H1 (cell line): ENCODE results near the gene IFT20.

Experiments
- CEBPB ChIP-seq: IDR thresholded peaks from 2 replicates; pipeline ENCODE4 v1.6.1; 2012; ENCODE audit warnings: low read depth, low read length
- CTCF ChIP-seq, 3 experiments: IDR thresholded peaks; 1 replicate in 2 of 3; 2 replicates in 1 of 3; pipeline versions ENCODE4 v1.5.1 to v1.6.1; 2011; ENCODE audit warnings: low read length in 3 of 3, mild to moderate bottlenecking in 3 of 3, inconsistent platforms in 2 of 3, low read depth in 1 of 3, moderate library complexity in 1 of 3; ENCODE audit not compliant: insufficient read depth in 1 of 3; ENCODE audit errors: control extremely low read depth in 1 of 3
- EZH2 ChIP-seq: fragments of 200-600 bp; sonication (generic); IDR thresholded peaks from 2 replicates; pipeline ENCODE4 v1.7.1; 2012; ENCODE audit warnings: low read depth, mild to moderate bottlenecking, moderate library complexity, low read length, inconsistent platforms; ENCODE audit not compliant: severe bottlenecking
- JUN ChIP-seq: IDR thresholded peaks from 2 replicates; pipeline ENCODE4 v1.6.1; 2011; ENCODE audit warnings: low read depth, mild to moderate bottlenecking, improper control_type of control experiment, low read length
- MAX ChIP-seq: IDR thresholded peaks from 2 replicates; pipeline ENCODE4 v1.6.1; 2012; ENCODE audit warnings: inconsistent platforms
- POLR2A ChIP-seq, 2 experiments: IDR thresholded peaks; 1 replicate in 1 of 2; 2 replicates in 1 of 2; pipeline ENCODE4 v1.6.1; 2011; ENCODE audit warnings: low read depth in 2 of 2, low read length in 2 of 2, mild to moderate bottlenecking in 2 of 2; ENCODE audit errors: control extremely low read depth in 1 of 2
- RAD21 ChIP-seq, 2 experiments: IDR thresholded peaks in 1 of 2; conservative IDR thresholded peaks in 1 of 2; 2 replicates each; pipeline ENCODE4 v1.6.1; 2011; ENCODE audit warnings: low read depth in 2 of 2, low read length in 2 of 2, improper control_type of control experiment in 1 of 2, inconsistent platforms in 1 of 2, mild to moderate bottlenecking in 1 of 2, moderate library complexity in 1 of 2
- RXRA ChIP-seq: IDR thresholded peaks from 2 replicates; pipeline ENCODE4 v1.6.1; 2011; ENCODE audit warnings: low read depth, mild to moderate bottlenecking, low read length, moderate library complexity; ENCODE audit not compliant: insufficient read depth
- SIN3A ChIP-seq, 2 experiments: IDR thresholded peaks in 1 of 2; conservative IDR thresholded peaks in 1 of 2; 2 replicates each; pipeline ENCODE4 v1.6.1; 2011 to 2012; ENCODE audit warnings: low read length in 2 of 2, improper control_type of control experiment in 1 of 2, low read depth in 1 of 2, mild to moderate bottlenecking in 1 of 2
- SP1 ChIP-seq: IDR thresholded peaks from 2 replicates; pipeline ENCODE4 v1.6.1; 2011; ENCODE audit warnings: low read depth, low read length
- TAF1 ChIP-seq: IDR thresholded peaks from 2 replicates; pipeline ENCODE4 v1.6.1; 2011; ENCODE audit warnings: mild to moderate bottlenecking, low read depth, low read length
- USF2 ChIP-seq: IDR thresholded peaks from 2 replicates; pipeline ENCODE4 v1.6.1; 2011; ENCODE audit warnings: low read length, improper control_type of control experiment

GRCh38 chr17:28346199-28346580 lies 10.9 kb upstream of the IFT20 start:
- TF ChIP-seq EZH2 (no peak), CTCF (IDR thresholded peaks at IDR 0.05; ENCODE audit: control extremely low read depth in 1 of 3, insufficient read depth in 1 of 3, low read depth in 1 of 3, low read length in 3 of 3) (no peak), RAD21 (IDR thresholded peaks at IDR 0.05 in 1 of 2, conservative IDR thresholded peaks at IDR 0.05 in 1 of 2; ENCODE audit: low read depth in 2 of 2, low read length in 2 of 2) (no peak), TAF1 (no peak), CEBPB (no peak), SP1 (no peak), SIN3A (conservative IDR thresholded peaks at IDR 0.05 in 1 of 2, IDR thresholded peaks at IDR 0.05 in 1 of 2; ENCODE audit: low read depth in 1 of 2, low read length in 2 of 2) (no peak), POLR2A (IDR thresholded peaks at IDR 0.05; ENCODE audit: control extremely low read depth in 1 of 2, low read depth in 2 of 2, low read length in 2 of 2) (no peak), USF2 (no peak), JUN (no peak), MAX (no peak), RXRA (no peak)
